ENCODE results near the gene LRFN3. TPM values are rescaled to one million over a fixed set of nuclear protein-coding genes. Genes with fewer than 3 reads are reported as not detected.

Gene LRFN3
- total RNA-seq, 4 donors from 2014 or later: 12.1 to 48.6 (median 16.6) TPM

DNA sequence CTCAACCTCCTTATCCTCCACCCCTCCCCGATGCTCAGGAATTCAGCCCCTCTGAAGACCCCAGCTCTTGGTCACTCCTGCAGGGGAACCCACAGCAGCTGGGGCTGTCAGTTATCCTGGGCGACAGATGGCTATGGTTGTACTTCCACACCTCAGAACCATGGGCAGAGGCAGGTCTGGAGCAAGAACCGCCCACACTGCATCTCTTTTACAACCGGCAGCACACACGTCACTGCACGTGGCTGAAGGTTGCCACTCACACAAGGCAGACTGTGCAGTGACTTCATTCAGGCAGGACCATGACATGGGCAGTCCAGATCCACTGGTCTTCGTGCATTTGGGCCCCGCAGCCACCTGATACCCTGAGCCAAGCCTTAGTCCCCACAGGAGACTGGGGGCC, 37.3 kb downstream of the LRFN3 start:
- intact Hi-C loops (cut with DNase I; ENCODE audit: low total_unique reads): no loop called here
- WGBS, 2 donors (ENCODE audit: low coverage in 1 of 2): 38% methylated on average over 6 of the region's 8 CpGs; no CpG with 5 or more reads in 1 of the 2 donors
- H3K4me3 ChIP-seq: no peak overlapping the region

DNA sequence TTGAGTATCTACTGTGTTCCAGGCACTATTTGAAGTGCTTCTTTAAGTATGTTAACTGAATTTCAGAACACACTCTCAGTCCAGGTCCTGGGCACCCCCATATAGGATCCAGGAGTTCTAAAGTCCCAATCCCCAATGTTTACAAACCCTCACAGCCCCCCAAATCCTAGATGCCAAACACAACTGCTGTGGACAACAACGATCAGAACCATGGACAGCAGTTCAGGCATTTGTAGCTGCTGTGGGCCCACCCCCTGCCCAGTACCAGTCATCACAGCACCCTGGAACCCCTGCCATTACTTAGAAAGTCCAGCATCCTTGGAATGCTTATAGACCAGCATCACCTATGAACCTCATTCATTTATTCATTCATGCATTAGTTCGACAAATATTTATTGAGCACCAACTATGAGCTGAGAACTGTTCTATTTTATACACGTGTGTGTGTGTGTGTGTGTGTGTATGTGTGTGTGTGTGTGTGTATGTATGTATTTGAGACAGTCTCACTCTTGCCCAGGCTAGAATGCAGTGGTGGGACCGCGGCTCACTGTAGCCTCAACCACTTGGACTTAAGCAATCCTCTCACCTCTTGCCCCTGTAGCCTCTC, 39.5 kb downstream of the LRFN3 start:
- in situ Hi-C loops (cut with MboI; ENCODE audit: low pct_ligation_motif_present in 1 of 4, low pct_unique_long_range_greater_than_20kb in 1 of 4, low sequenced_read_pairs in 3 of 4): no loop called here

More for the DNA sequence above, 37.3 kb downstream of the LRFN3 start:
- in situ Hi-C loops (cut with MboI; ENCODE audit: low pct_ligation_motif_present in 1 of 4, low pct_unique_long_range_greater_than_20kb in 1 of 4, low sequenced_read_pairs in 3 of 4): no loop called here
- TF ChIP-seq POLR2A (IDR thresholded peaks at IDR 0.05): no peak
- no peak for TF ChIP-seq CTCF (IDR thresholded peaks at IDR 0.05)
- Histone ChIP-seq H3K27ac (no peak overlapping the region), H3K4me1 (no peaks in the 10 kb centered on the region), H3K9me3 (no peaks in the 10 kb centered on the region), H3K36me3 (no peaks in the 10 kb centered on the region), H3K27me3 (peaks cover 3% of the 10 kb centered on the region)
- DNase-seq: no peak

DNA sequence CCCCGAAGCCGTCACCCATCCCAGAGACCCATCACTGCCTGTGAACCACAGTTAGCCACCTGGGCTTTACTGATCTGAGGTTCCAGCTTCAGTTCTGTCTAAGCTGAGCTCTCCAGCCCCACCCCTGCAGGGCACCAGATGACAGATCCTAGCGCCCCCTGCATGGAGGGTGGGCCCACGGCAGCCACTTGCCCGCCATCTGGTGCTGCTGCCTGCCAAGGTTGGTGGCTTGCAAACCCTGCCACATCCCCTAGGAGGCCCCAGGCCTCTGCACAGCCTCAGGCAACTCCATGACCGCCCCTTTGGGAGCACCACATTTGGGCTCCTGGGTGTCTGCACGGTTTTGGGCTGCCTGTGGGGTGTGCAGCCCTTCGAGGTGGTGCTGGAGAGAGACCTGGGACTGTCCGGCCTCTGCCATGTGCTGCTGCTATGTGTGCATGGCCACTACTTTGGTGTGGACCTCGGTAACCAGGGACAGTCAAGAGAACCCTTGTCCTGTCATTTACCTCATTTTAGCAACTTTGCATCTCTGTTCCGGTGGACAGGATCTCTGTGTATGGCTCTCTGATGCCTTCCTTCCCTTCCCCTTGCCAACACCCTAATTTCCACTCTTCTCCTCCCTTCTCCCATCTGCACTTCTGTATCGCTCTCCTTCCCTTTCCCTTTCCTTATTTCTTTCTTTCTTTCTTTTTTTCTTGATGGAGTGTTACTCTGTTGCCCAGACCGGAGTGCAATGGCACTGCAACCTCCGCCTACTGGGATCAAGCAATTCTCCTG, 41.5 kb downstream of the LRFN3 start:
- intact Hi-C loops (cut with DNase I; ENCODE audit: low total_unique reads): no loop called here
- Histone ChIP-seq H3K27me3 (peaks cover 11% of the 10 kb centered on the region), H3K36me3 (no peaks in the 10 kb centered on the region), H3K4me3 (no peak overlapping the region), H3K27ac (no peak overlapping the region), H3K9me3 (no peaks in the 10 kb centered on the region), H3K4me1 (no peaks in the 10 kb centered on the region)
- in situ Hi-C loops (cut with MboI; ENCODE audit: low pct_ligation_motif_present in 1 of 4, low pct_unique_long_range_greater_than_20kb in 1 of 4, low sequenced_read_pairs in 3 of 4): no loop called here
- 58% methylated on average over 14 of the region's 14 CpGs; no CpG with 5 or more reads in 1 of the 2 donors for WGBS, 2 donors (ENCODE audit: low coverage in 1 of 2)
- no peak for DNase-seq
- TF ChIP-seq EP300 (IDR thresholded peaks at IDR 0.05; ENCODE audit: low read depth) (no peak), CTCF (IDR thresholded peaks at IDR 0.05) (no peak), POLR2A (IDR thresholded peaks at IDR 0.05) (no peak), POLR2AphosphoS5 (IDR thresholded peaks at IDR 0.05) (no peak)

More for the DNA sequence above, 39.5 kb downstream of the LRFN3 start:
- no peak for DNase-seq
- no peak overlapping the region for H3K4me3 ChIP-seq
- no peaks in the 10 kb centered on the region for H3K36me3 ChIP-seq
- TF ChIP-seq POLR2AphosphoS5 (IDR thresholded peaks at IDR 0.05) (no peak), POLR2A (IDR thresholded peaks at IDR 0.05) (no peak), EP300 (IDR thresholded peaks at IDR 0.05; ENCODE audit: low read depth) (no peak), CTCF (IDR thresholded peaks at IDR 0.05) (no peak)
- no peaks in the 10 kb centered on the region for H3K4me1 ChIP-seq
- WGBS, 2 donors (ENCODE audit: low coverage in 1 of 2): 33% methylated on average over 5 of the region's 5 CpGs; no CpG with 5 or more reads in 1 of the 2 donors
- H3K27me3 ChIP-seq: peaks cover 11% of the 10 kb centered on the region
- intact Hi-C loops (cut with DNase I; ENCODE audit: low total_unique reads): no loop called here
- H3K27ac ChIP-seq: no peak overlapping the region
- H3K9me3 ChIP-seq: no peaks in the 10 kb centered on the region

DNA sequence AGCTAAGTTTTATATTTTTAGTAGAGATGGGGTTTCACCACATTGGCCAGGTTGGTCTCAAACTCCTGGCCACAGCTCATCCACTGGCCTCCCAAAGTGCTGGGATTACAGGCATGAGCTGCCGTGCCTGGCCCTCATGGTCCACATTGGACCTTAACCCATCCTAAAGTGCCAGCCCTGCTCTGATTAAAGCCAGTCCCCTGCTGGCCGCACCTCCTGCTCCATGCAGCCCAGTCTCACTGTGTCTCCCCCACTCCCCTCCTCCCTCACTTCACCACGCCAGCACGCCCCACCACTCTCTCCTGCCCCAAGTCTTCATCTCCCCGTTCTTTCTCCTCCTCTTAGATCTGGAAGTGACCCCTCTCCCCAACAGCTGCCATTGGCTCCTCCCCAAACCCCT, 42.1 kb downstream of the LRFN3 start:
- WGBS, 2 donors (ENCODE audit: low coverage in 1 of 2): 45% methylated on average over 5 of the region's 5 CpGs; no CpG with 5 or more reads in 1 of the 2 donors
- in situ Hi-C loops (cut with MboI; ENCODE audit: low pct_ligation_motif_present in 1 of 4, low pct_unique_long_range_greater_than_20kb in 1 of 4, low sequenced_read_pairs in 3 of 4): no loop called here
- H3K27ac ChIP-seq: no peak overlapping the region
- H3K9me3 ChIP-seq: no peaks in the 10 kb centered on the region
- H3K36me3 ChIP-seq: no peaks in the 10 kb centered on the region
- H3K27me3 ChIP-seq: peaks cover 11% of the 10 kb centered on the region
- intact Hi-C loops (cut with DNase I; ENCODE audit: low total_unique reads): no loop called here
- H3K4me3 ChIP-seq: no peak overlapping the region
- H3K4me1 ChIP-seq: no peaks in the 10 kb centered on the region
- TF ChIP-seq CTCF (IDR thresholded peaks at IDR 0.05): no peak
- DNase-seq: no peak

Measured in transverse colon (tissue), 4 donors.